Panc1 (cell line): ENCODE measurements around the gene PRR13. TPM values are rescaled to one million over a fixed set of nuclear protein-coding genes. Genes with fewer than 3 reads are reported as not detected.

Experiments
- ATAC-seq: fragments of 200-7000 bp; cut with Tn5 transposase; 2 replicates; pipeline ENCODE4 v1.9.1; 2020; ENCODE audit warnings: mild to moderate bottlenecking, moderate library complexity
- BruUV-seq: library from RNA; stranded (reverse); fragments of 400-500 nt; replicated peaks from 2 replicates; lab custom pipeline; 2021; lab: Mats Ljungman, UMichigan
- CTCF ChIA-PET: fragments of 300-600 bp; sonication (Branson Sonifier 250); formaldehyde crosslinking; loops from one replicate; lab custom pipeline; 2022; ENCODE audit warnings: antibody characterized with exemption; lab: Charles Lee
- POLR2A ChIA-PET: fragments of 300-600 bp; sonication (Branson Sonifier 250); formaldehyde crosslinking; loops from one replicate; lab custom pipeline; 2022; ENCODE audit warnings: antibody characterized with exemption; lab: Charles Lee
- DNase-seq: peaks from one replicate; pipeline ENCODE4 v3.0.0-alpha.2; 2010; ENCODE audit warnings: low read depth, low spot score
- H3K27ac ChIP-seq: 2 replicates; pipeline ENCODE4 v1.5.1; 2011; ENCODE audit warnings: mild to moderate bottlenecking, low read length, inconsistent platforms
- H3K27me3 ChIP-seq: fragments of 200-500 bp; sonication (Bioruptor generic); 2 replicates; pipeline ENCODE4 v1.6.0; 2014; ENCODE audit warnings: low read length, inconsistent platforms; ENCODE audit not compliant: control insufficient read depth, insufficient read depth
- H3K36me3 ChIP-seq: fragments of 200-500 bp; sonication (Bioruptor generic); 2 replicates; pipeline ENCODE4 v1.5.1; 2014; ENCODE audit warnings: inconsistent platforms, mild to moderate bottlenecking, low read length, moderate library complexity; ENCODE audit not compliant: control insufficient read depth, insufficient read depth
- H3K4me1 ChIP-seq: 2 replicates; pipeline ENCODE4 v1.5.1; 2011; ENCODE audit warnings: inconsistent platforms, mild to moderate bottlenecking, low read length, moderate library complexity; ENCODE audit not compliant: control insufficient read depth, insufficient read depth
- H3K4me3 ChIP-seq, 2 experiments: 2 replicates each; pipeline ENCODE4 v1.5.1; 2011 to 2012; ENCODE audit warnings: low read depth in 2 of 2, low read length in 2 of 2, mild to moderate bottlenecking in 2 of 2, inconsistent platforms in 1 of 2, moderate library complexity in 1 of 2
- H3K9me3 ChIP-seq: fragments of 200-500 bp; sonication (Bioruptor generic); 2 replicates; pipeline ENCODE4 v1.5.1; 2014; ENCODE audit warnings: low read depth, mild to moderate bottlenecking, inconsistent platforms, low read length, moderate library complexity; ENCODE audit not compliant: control insufficient read depth, insufficient read depth
- POLR2AphosphoS5 ChIP-seq: IDR thresholded peaks from 2 replicates; pipeline ENCODE4 v1.6.1; 2012; ENCODE audit warnings: mild to moderate bottlenecking, low read depth, low read length, moderate library complexity
- SIN3A ChIP-seq: IDR thresholded peaks from 2 replicates; pipeline ENCODE4 v1.6.1; 2012; ENCODE audit warnings: low read depth, mild to moderate bottlenecking, low read length, moderate library complexity, borderline replicate concordance; ENCODE audit not compliant: insufficient read depth
- TCF7L2 ChIP-seq: IDR thresholded peaks from 2 replicates; pipeline ENCODE4 v1.6.1; 2011; ENCODE audit warnings: mild to moderate bottlenecking, low read depth, low read length, inconsistent platforms
- in situ Hi-C: cut with HindIII; loops from 2 replicates; pipeline ENCODE4 v1.10.0; 2016; ENCODE audit warnings: low sequenced_read_pairs, low pct_unique_long_range_greater_than_20kb
- intact Hi-C: fragments of 100-400 bp; cut with micrococcal nuclease; formaldehyde crosslinking; loops from one replicate; pipeline ENCODE4 v1.10.0; 2022; ENCODE audit not compliant: unreplicated experiment
- total RNA-seq: library from RNA; stranded (reverse); gene quantifications from one replicate; pipeline ENCODE4 v1.2.1, GENCODE V29; 2021; ENCODE audit not compliant: unreplicated experiment
- TF ChIP-seq, protein P1 (sequence below), 2 experiments: IDR thresholded peaks; 2 replicates each; pipeline ENCODE4 v1.6.1; 2011 to 2012; ENCODE audit warnings: low read depth in 2 of 2, control low read depth in 1 of 2, low read length in 1 of 2, mild to moderate bottlenecking in 1 of 2, moderate library complexity in 1 of 2; ENCODE audit not compliant: insufficient read depth in 1 of 2
- TF ChIP-seq, protein P2 (sequence below): fragments of 450-650 bp; IDR thresholded peaks from 2 replicates; pipeline ENCODE4 v1.5.1; 2017; ENCODE audit warnings: mild to moderate bottlenecking

PRR13 gene
- total RNA-seq, 1 experiment from 2014 or later: 454 TPM

DNA sequence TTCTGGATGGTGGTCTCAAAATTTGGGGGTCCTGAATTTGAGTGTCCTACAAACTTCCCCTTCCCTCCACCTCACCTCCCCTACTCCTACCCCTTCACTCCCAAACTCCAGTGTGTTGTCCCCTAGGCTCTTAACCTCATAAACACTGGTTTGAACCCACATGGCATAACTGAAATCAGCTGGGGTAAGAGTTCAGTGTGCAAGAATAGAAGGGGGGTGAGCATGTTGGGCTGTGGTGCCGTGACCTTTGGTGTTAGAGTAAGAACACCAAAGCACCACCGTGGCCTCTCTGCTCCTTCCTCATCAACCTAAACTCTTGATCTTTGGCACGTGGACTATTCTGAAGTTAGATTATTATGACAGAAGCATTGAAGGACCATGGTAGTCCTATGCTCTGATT, 21.4 kb downstream of the PRR13 start:
- in situ Hi-C loops: no loop called here
- ATAC-seq (no peak), DNase-seq (no peak)
- intact Hi-C loops: no loop called here
- ChIA-PET POLR2A (no interaction called here), CTCF (interaction anchor here (0.6 kb wide), 1 partner anchor 190 kb away, joined by 4 read pairs; no protein-coding TSS in a partner anchor)
- Histone ChIP-seq H3K4me3 (no peak overlapping the region), H3K4me1 (peaks cover 6% of the 10 kb centered on the region), H3K36me3 (peaks cover 94% of the 10 kb centered on the region), H3K27me3 (no peaks in the 10 kb centered on the region), H3K9me3 (no peaks in the 10 kb centered on the region), H3K27ac (no peak overlapping the region)
- BruUV-seq: no TSS peak
- TF ChIP-seq, protein P1, sequence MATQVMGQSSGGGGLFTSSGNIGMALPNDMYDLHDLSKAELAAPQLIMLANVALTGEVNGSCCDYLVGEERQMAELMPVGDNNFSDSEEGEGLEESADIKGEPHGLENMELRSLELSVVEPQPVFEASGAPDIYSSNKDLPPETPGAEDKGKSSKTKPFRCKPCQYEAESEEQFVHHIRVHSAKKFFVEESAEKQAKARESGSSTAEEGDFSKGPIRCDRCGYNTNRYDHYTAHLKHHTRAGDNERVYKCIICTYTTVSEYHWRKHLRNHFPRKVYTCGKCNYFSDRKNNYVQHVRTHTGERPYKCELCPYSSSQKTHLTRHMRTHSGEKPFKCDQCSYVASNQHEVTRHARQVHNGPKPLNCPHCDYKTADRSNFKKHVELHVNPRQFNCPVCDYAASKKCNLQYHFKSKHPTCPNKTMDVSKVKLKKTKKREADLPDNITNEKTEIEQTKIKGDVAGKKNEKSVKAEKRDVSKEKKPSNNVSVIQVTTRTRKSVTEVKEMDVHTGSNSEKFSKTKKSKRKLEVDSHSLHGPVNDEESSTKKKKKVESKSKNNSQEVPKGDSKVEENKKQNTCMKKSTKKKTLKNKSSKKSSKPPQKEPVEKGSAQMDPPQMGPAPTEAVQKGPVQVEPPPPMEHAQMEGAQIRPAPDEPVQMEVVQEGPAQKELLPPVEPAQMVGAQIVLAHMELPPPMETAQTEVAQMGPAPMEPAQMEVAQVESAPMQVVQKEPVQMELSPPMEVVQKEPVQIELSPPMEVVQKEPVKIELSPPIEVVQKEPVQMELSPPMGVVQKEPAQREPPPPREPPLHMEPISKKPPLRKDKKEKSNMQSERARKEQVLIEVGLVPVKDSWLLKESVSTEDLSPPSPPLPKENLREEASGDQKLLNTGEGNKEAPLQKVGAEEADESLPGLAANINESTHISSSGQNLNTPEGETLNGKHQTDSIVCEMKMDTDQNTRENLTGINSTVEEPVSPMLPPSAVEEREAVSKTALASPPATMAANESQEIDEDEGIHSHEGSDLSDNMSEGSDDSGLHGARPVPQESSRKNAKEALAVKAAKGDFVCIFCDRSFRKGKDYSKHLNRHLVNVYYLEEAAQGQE (IDR thresholded peaks at IDR 0.05; ENCODE audit: insufficient read depth in 1 of 2, low read depth in 2 of 2, low read length in 1 of 2): no peak
- TF ChIP-seq TCF7L2 (no peak), SIN3A (no peak), POLR2AphosphoS5 (no peak)
- TF ChIP-seq, protein P2, sequence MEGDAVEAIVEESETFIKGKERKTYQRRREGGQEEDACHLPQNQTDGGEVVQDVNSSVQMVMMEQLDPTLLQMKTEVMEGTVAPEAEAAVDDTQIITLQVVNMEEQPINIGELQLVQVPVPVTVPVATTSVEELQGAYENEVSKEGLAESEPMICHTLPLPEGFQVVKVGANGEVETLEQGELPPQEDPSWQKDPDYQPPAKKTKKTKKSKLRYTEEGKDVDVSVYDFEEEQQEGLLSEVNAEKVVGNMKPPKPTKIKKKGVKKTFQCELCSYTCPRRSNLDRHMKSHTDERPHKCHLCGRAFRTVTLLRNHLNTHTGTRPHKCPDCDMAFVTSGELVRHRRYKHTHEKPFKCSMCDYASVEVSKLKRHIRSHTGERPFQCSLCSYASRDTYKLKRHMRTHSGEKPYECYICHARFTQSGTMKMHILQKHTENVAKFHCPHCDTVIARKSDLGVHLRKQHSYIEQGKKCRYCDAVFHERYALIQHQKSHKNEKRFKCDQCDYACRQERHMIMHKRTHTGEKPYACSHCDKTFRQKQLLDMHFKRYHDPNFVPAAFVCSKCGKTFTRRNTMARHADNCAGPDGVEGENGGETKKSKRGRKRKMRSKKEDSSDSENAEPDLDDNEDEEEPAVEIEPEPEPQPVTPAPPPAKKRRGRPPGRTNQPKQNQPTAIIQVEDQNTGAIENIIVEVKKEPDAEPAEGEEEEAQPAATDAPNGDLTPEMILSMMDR: no peak

DNA sequence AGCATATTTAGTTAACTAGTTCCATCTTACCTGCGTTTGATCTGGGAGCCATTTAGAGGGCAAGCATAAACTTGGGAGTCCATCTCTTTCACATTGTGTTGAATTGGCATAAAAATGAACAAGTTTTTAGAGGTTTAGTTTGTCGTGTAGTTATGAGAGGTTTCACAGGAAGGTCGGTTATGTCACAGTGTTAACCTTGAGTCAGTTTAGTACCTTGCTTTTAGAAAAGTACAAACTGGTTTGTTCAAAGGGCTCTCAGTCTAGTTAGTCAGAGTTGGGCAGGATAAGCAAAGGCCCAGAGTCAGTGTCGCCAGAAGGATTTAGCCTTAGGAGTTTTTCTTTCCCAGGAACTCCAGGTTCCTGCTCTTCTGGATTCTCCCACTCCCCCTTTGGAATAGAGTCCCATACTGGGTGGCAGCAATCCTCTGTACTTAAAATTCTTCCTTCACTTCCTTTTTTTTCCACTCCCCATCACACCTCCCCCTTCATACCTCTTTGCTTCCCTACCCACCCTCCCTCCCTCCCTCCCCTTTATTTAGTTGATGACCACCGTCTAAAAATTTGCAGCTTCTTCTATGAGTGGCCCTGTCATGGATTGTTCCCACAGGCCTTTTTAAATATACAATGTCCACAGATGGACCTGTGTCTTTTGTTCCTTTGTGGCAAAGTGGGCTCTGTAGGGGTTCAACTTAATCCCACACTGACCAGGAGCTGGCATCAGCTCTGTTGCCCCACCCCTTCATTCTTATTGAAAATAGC, 22.4 kb downstream of the PRR13 start:
- no peak overlapping the region for H3K4me3 ChIP-seq
- peaks cover 6% of the 10 kb centered on the region for H3K4me1 ChIP-seq
- no peaks in the 10 kb centered on the region for H3K9me3 ChIP-seq
- BruUV-seq: no TSS peak
- no peaks in the 10 kb centered on the region for H3K27me3 ChIP-seq
- no peak overlapping the region for H3K27ac ChIP-seq
- intact Hi-C loops: no loop called here
- ChIA-PET POLR2A (interaction anchor here (0.6 kb wide), 1 partner anchor 14 kb away, joined by 3 read pairs; no protein-coding TSS in a partner anchor), CTCF (interaction anchor here (0.6 kb wide), 1 partner anchor 9 kb away, joined by 4 read pairs; no protein-coding TSS in a partner anchor)
- TF ChIP-seq, protein P2: no peak
- no peak for TF ChIP-seq POLR2AphosphoS5
- TF ChIP-seq TCF7L2: no peak
- no peak for TF ChIP-seq SIN3A
- TF ChIP-seq, protein P1 (IDR thresholded peaks at IDR 0.05; ENCODE audit: insufficient read depth in 1 of 2, low read depth in 2 of 2, low read length in 1 of 2): no peak
- in situ Hi-C loops: no loop called here
- peaks cover 95% of the 10 kb centered on the region for H3K36me3 ChIP-seq
- ATAC-seq (peak; percentile 25; the same call in 1 of the 2 replicates), DNase-seq (no peak)
